Endothelial cell of umbilical vein (primary cell): ENCODE data around the gene FAM120B.

Experiments
- EZH2 ChIP-seq: IDR thresholded peaks from 2 replicates; pipeline ENCODE4 v1.6.1; 2012; ENCODE audit warnings: borderline replicate concordance, low read depth, mild to moderate bottlenecking, moderate library complexity, low read length, inconsistent platforms; ENCODE audit not compliant: severe bottlenecking
- JUN ChIP-seq: IDR thresholded peaks from 2 replicates; pipeline ENCODE4 v1.6.1; 2011; ENCODE audit warnings: borderline replicate concordance, low read depth; ENCODE audit not compliant: insufficient read length, insufficient read depth

DNA sequence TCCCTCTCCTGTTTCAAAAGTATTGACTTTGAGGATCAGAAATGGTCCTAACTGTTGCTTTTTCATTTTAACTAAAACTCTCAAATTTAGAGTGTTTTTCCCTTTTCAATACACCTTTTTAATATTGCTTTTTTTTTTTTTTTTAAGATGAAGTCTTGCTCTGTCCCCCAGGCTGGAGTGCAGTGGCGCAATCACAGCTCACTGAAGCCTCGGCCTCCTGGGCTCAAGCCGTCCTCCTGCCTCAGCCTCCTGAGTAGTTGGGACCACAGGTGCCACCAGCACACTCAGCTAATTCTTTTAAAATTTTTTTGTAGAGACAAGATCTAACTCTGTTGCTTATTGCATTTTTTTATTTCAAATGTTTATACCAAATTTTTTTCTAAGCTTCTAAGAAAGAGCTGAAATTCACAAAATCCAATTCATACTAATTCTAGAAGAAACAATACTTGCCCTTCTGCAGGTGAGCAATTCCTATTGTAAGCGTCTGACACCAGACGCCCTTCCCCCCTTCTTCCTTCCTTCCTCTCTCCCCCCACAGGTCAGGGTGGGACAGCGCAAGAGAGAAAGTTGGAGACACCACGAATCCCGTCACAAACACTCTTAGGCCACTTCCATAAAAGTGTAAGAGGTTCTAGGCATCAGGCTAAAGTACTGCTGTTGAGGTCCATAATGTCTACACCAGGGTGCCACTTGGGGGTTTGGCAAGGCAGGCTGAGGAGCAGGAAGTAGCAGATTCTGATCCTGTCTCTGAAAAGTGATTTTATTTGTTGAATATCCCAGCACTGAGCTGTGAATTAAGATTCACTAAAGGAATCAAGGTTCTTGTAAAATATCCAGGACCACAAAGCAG, 28.4 kb upstream of the FAM120B start:
- TF ChIP-seq EZH2 (no peak), JUN (no peak)
